VCaP (cell line): ENCODE measurements around the gene DNAH10.
A peak's percentile ranks its signal among the peaks of the same experiment; 100 is the strongest.

ENCODE experiments used
- H3K27ac ChIP-seq: fragments of 450-650 bp; 2 replicates; pipeline ENCODE4 v1.5.1; 2017
- TF ChIP-seq, protein P1 (sequence below): fragments of 450-650 bp; conservative IDR thresholded peaks from 2 replicates; pipeline ENCODE4 v1.5.1; 2017; ENCODE audit warnings: mild to moderate bottlenecking, moderate library complexity

DNAH10 gene

DNA sequence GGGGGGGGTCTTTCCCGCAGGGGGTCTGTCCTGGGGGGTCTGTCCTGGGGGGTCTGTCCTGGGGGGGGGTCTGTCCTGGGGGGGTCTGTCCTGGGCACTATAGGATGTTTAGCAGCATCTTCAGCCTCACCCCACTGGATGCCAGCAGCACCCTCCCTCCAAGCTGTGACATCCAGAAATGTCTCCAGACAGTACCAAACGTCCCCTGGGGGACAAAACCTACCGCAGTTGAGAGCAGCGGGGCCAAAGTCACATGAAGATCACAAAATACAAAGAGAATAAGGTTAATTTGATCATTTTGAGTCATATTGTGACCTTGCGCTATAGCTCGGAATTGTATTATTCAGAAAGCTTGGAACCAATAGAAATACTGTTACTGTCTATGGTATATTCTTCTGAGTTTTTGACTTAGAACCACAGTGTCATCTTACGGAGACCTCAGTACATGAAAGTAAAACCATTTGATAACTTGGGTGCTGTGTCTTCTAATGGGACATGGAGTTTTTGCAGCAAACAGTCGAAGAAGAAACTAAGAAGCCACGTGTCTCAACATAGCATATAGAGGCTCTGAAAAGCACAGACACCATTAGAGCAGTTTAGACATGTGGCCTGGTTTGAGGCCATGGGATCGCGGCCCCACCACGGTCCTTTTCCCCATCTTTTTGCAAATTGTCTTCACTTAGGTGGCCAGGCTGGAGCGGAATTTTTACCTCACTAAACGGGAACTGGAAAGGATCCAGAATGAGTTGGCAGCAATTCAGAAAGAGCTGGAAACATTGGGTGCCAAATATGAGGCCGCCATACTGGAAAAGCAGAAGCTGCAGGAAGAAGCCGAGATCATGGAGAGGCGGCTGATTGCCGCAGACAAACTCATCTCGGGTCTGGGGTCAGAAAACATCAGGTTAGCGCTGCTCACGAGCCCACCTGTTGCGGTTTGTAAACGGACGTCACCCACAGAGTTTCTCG, 150.6 kb downstream of the DNAH10 start:
- TF ChIP-seq, protein P1, sequence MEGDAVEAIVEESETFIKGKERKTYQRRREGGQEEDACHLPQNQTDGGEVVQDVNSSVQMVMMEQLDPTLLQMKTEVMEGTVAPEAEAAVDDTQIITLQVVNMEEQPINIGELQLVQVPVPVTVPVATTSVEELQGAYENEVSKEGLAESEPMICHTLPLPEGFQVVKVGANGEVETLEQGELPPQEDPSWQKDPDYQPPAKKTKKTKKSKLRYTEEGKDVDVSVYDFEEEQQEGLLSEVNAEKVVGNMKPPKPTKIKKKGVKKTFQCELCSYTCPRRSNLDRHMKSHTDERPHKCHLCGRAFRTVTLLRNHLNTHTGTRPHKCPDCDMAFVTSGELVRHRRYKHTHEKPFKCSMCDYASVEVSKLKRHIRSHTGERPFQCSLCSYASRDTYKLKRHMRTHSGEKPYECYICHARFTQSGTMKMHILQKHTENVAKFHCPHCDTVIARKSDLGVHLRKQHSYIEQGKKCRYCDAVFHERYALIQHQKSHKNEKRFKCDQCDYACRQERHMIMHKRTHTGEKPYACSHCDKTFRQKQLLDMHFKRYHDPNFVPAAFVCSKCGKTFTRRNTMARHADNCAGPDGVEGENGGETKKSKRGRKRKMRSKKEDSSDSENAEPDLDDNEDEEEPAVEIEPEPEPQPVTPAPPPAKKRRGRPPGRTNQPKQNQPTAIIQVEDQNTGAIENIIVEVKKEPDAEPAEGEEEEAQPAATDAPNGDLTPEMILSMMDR = no peak
- peak overlapping the region; percentile 16; the same call in 1 of the 2 replicates for H3K27ac ChIP-seq

- TF ChIP-seq, protein P1 = no peak
These were observed 152.7 kb downstream of the DNAH10 start for GRCh38 chr12:123914726-123915333.

DNA sequence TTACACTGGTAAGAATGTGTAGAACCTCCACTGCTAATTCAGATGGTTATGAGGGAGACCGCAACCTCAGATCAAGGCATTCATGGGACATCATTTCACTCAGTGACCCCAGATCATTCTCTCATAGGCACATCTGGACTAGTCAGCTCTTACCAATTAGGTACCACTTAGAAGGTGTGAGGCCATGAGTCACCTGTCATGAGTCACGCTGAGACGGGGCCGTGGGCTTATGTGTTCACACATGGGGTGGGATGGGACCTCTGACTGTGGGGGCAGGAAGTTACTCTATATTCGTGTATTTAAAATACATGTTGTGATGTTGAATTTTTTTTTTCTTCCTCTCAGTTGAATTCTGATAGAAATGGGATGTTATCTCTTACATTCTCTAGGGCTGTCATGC, 154.6 kb downstream of the DNAH10 start:
- TF ChIP-seq, protein P1 = no peak
- H3K27ac ChIP-seq = no peak overlapping the region

More at GRCh38 chr12:123914726-123915333, 152.7 kb downstream of the DNAH10 start:
- no peak overlapping the region for H3K27ac ChIP-seq

- H3K27ac ChIP-seq = no peak overlapping the region
- TF ChIP-seq, protein P1 = no peak
These were observed 155.3 kb downstream of the DNAH10 start for GRCh38 chr12:123917337-123917850.

DNA sequence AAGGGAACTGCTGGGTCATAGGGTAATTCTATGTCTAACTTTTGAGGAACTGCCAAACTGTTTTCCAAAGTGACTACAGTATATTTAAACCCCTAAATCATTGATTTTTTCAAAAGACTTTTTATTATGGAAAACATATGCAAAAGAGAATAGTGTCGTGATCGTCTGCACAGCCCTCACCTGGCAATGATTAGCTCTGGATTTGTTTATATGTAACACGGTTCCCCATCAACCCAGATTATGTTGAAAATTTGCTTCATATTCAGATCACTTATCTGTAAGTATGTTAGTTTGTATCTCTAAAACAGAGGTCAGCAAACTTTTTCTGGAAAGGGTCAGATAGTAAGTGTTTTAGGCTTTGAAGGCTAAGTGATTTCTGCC, 157.9 kb downstream of the DNAH10 start:
- TF ChIP-seq, protein P1 = no peak

DNA sequence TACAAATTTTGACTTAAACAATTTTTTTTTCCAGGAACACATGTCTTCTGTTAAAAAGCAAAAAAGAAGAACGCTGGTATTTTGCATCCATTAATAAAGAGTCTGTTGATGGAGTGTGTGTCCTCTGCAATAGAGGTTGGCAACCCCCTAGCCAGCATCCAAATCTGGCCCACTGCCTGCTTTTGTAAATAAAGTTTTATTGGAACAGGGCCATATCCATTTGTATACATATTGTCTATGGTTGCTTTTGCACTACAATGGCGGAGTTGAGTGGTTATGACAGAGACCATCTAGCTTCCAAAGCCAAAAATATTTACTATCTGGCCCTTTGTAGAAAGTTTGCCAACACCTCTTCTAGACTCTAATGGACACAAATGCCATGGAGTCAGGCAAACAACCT, 160.9 kb downstream of the DNAH10 start:
- H3K27ac ChIP-seq = no peak overlapping the region
- TF ChIP-seq, protein P1 = no peak

More for the DNA sequence above, 157.9 kb downstream of the DNAH10 start:
- no peak overlapping the region for H3K27ac ChIP-seq

- no peak overlapping the region for H3K27ac ChIP-seq
- TF ChIP-seq, protein P1 = no peak
These were observed 161.8 kb downstream of the DNAH10 start for GRCh38 chr12:123923927-123924326.
